Measurements from ENCODE around the gene ZNF24.

DNA sequence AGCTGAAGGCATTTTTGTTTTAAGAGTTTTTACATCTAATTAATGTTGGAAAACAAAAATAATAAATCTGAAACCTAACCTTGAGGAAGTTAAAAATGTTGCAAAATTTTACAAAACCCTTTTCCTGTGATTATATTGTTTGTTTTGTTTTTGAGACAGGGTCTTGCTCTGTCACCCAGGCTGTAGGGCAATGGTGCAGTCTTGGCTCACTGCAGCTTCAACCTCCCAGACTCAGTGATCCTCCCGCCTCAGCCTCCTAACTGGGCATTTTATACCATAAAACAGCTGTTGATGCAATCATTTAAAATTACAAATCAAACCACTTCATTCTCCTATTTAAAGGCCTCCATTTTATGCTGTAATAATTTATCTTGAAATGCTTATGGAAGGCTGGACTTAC is 1.7 kb upstream of the ZNF24 start:
- TF ChIP-seq, protein P1, sequence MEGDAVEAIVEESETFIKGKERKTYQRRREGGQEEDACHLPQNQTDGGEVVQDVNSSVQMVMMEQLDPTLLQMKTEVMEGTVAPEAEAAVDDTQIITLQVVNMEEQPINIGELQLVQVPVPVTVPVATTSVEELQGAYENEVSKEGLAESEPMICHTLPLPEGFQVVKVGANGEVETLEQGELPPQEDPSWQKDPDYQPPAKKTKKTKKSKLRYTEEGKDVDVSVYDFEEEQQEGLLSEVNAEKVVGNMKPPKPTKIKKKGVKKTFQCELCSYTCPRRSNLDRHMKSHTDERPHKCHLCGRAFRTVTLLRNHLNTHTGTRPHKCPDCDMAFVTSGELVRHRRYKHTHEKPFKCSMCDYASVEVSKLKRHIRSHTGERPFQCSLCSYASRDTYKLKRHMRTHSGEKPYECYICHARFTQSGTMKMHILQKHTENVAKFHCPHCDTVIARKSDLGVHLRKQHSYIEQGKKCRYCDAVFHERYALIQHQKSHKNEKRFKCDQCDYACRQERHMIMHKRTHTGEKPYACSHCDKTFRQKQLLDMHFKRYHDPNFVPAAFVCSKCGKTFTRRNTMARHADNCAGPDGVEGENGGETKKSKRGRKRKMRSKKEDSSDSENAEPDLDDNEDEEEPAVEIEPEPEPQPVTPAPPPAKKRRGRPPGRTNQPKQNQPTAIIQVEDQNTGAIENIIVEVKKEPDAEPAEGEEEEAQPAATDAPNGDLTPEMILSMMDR (conservative IDR thresholded peaks at IDR 0.05; ENCODE audit: low read depth, low read length) = no peak
- TF ChIP-seq POLR2A (IDR thresholded peaks at IDR 0.05; ENCODE audit: low read depth, low read length) = no peak
- no peak for TF ChIP-seq CEBPB (IDR thresholded peaks at IDR 0.05; ENCODE audit: low read depth, low read length)
- TF ChIP-seq CHD1 (IDR thresholded peaks at IDR 0.05; ENCODE audit: low read depth, low read length) = no peak
- TF ChIP-seq RFX5 (IDR thresholded peaks at IDR 0.05; ENCODE audit: low read depth, low read length) = no peak
- no peak for TF ChIP-seq RCOR1 (IDR thresholded peaks at IDR 0.05; ENCODE audit: insufficient replicate concordance, low read length)
